ENCODE measurements around the gene RTL5.

DNA sequence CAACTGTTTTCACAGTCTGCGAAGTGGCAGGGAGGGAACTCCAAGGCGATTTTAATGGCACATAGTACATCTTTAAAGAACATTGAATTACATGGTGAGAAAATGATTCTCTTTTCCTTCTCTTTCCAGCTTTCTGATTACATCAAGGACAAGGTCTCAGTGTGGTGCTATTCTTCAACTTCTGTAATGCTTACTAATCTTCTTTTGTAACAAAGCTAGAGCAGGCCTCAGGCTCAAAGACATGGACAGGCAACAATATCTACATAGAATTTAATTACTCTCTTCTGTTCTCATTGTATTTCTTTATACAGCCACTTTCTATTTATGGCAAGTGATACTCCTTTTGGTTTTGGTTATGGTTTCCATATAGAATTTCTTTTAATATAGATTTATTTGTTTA, 48.4 kb downstream of the RTL5 start:
- TF ChIP-seq, protein P1, sequence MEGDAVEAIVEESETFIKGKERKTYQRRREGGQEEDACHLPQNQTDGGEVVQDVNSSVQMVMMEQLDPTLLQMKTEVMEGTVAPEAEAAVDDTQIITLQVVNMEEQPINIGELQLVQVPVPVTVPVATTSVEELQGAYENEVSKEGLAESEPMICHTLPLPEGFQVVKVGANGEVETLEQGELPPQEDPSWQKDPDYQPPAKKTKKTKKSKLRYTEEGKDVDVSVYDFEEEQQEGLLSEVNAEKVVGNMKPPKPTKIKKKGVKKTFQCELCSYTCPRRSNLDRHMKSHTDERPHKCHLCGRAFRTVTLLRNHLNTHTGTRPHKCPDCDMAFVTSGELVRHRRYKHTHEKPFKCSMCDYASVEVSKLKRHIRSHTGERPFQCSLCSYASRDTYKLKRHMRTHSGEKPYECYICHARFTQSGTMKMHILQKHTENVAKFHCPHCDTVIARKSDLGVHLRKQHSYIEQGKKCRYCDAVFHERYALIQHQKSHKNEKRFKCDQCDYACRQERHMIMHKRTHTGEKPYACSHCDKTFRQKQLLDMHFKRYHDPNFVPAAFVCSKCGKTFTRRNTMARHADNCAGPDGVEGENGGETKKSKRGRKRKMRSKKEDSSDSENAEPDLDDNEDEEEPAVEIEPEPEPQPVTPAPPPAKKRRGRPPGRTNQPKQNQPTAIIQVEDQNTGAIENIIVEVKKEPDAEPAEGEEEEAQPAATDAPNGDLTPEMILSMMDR (conservative IDR thresholded peaks at IDR 0.05; ENCODE audit: low read length), result no peak
- TF ChIP-seq EZH2phosphoT487 (IDR thresholded peaks at IDR 0.05; ENCODE audit: borderline replicate concordance, low read depth, low read length), result no peak
